ENCODE results near the gene METTL14. TPM values are rescaled to one million over a fixed set of nuclear protein-coding genes. Genes with fewer than 3 reads are reported as not detected.

METTL14 gene
- total RNA-seq, 4 donors from 2014 or later: 8.2 to 31.8 (median 17.3) TPM

- Histone ChIP-seq H3K4me1 (peaks cover 37 to 81% of the 10 kb centered on the region in 2 donors), H3K27me3 (no peaks in the 10 kb centered on the region), H3K36me3 (peaks cover 0 to 13% of the 10 kb centered on the region in 2 donors), H3K9me3 (no peaks in the 10 kb centered on the region), H3K4me3 (no peak overlapping the region), H3K27ac (peak overlapping the region in 1 of 4 donors; percentile 7)
- in situ Hi-C loops (cut with MboI; ENCODE audit: low sequenced_read_pairs in 4 of 4) (loop anchor here in 3 of 4 donors (10.0 to 25.0 kb wide), 2 partner anchors 214 to 527 kb away; no protein-coding TSS in a partner anchor), intact Hi-C loops (cut with DNase I; ENCODE audit: low total_unique reads) (no loop called here)
- ATAC-seq (no peak), DNase-seq (no peak)
- TF ChIP-seq CTCF (IDR thresholded peaks at IDR 0.05 in 4 of 5, conservative IDR thresholded peaks at IDR 0.05 in 1 of 5): no peak
Observed at GRCh38 chr4:118760493-118760892, 75.3 kb downstream of the METTL14 start.

GRCh38 chr4:118761397-118762016 is 76.3 kb downstream of the METTL14 start:
- Histone ChIP-seq H3K9me3 (no peaks in the 10 kb centered on the region), H3K27ac (peak overlapping the region; percentile 17 to 53 (median 34)), H3K27me3 (no peaks in the 10 kb centered on the region), H3K36me3 (peaks cover 0 to 13% of the 10 kb centered on the region in 2 donors), H3K4me1 (peaks cover 44 to 82% of the 10 kb centered on the region in 2 donors), H3K4me3 (no peak overlapping the region)
- intact Hi-C loops (cut with DNase I; ENCODE audit: low total_unique reads) (no loop called here), in situ Hi-C loops (cut with MboI; ENCODE audit: low sequenced_read_pairs in 4 of 4) (loop anchor here in 3 of 4 donors (10.0 to 25.0 kb wide), 2 partner anchors 213 to 526 kb away; no protein-coding TSS in a partner anchor)
- DNase-seq (no peak), ATAC-seq (no peak)
- TF ChIP-seq CTCF (IDR thresholded peaks at IDR 0.05 in 4 of 5, conservative IDR thresholded peaks at IDR 0.05 in 1 of 5) (no peak), POLR2A (IDR thresholded peaks at IDR 0.05) (no peak)

GRCh38 chr4:118762155-118762554 is 77.0 kb downstream of the METTL14 start:
- in situ Hi-C loops (cut with MboI; ENCODE audit: low sequenced_read_pairs in 4 of 4): loop anchor here in 3 of 4 donors (10.0 to 25.0 kb wide), 2 partner anchors 213 to 525 kb away; no protein-coding TSS in a partner anchor
- DNase-seq: no peak
- H3K27me3 ChIP-seq: no peaks in the 10 kb centered on the region
- no peak for ATAC-seq
- H3K4me3 ChIP-seq: no peak overlapping the region
- TF ChIP-seq POLR2A (IDR thresholded peaks at IDR 0.05) (no peak), CTCF (IDR thresholded peaks at IDR 0.05 in 4 of 5, conservative IDR thresholded peaks at IDR 0.05 in 1 of 5) (no peak)
- H3K9me3 ChIP-seq: no peaks in the 10 kb centered on the region
- peak overlapping the region in 3 of 4 donors; percentile 33 to 53 (median 34) for H3K27ac ChIP-seq
- peaks cover 0 to 13% of the 10 kb centered on the region in 2 donors for H3K36me3 ChIP-seq
- intact Hi-C loops (cut with DNase I; ENCODE audit: low total_unique reads): no loop called here
- H3K4me1 ChIP-seq: peaks cover 44 to 76% of the 10 kb centered on the region in 2 donors

DNA sequence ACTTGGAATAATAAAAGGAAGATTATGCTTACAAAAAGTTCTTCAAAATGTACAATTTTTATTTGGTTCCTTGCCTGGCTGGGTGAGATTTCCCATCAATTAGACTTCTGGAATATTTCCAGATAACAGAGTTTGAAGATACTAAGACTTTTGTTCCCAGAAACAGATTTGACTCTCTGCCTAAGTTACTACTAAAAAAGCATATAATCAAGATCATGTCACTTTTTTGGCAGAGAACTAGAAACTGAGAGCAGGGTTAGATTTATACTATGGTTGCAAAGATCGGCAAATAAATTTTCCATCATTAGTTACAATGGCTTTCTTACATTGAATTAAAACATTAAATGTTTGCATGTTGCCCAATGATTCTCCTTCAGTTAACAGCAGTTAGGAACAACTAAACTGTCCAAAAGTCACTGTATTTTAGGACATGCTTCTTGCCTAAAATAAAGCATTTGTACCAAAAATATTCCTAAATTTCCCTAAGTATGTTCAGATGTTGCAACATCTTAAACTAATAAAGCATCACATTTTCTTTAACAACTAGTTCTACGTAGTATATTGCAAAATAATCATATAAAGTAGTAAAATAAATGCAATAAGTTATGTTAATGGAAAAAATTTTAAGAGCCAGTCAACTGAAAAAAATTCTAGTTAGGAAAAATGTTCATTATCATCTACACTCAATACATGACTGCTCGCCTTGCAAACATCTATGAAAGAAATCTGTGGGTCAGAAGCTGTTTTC is 77.7 kb downstream of the METTL14 start:
- intact Hi-C loops (cut with DNase I; ENCODE audit: low total_unique reads): no loop called here
- Histone ChIP-seq H3K27ac (peak overlapping the region in 3 of 4 donors; percentile 53 to 74 (median 61)), H3K4me3 (no peak overlapping the region), H3K4me1 (peaks cover 37 to 69% of the 10 kb centered on the region in 2 donors), H3K9me3 (no peaks in the 10 kb centered on the region), H3K36me3 (peaks cover 0 to 13% of the 10 kb centered on the region in 2 donors), H3K27me3 (no peaks in the 10 kb centered on the region)
- ATAC-seq: no peak
- in situ Hi-C loops (cut with MboI; ENCODE audit: low sequenced_read_pairs in 4 of 4): loop anchor here in 3 of 4 donors (10.0 to 25.0 kb wide), 2 partner anchors 212 to 524 kb away; no protein-coding TSS in a partner anchor
- no peak for DNase-seq
- TF ChIP-seq CTCF (IDR thresholded peaks at IDR 0.05 in 4 of 5, conservative IDR thresholded peaks at IDR 0.05 in 1 of 5): no peak
- no peak for TF ChIP-seq POLR2A (IDR thresholded peaks at IDR 0.05)

Other genes with a start within 250 kb of the METTL14 start
- 10 to 100 TPM in 3 of 4 donors, 1 to 10 TPM in 1; 8.9 to 16.2 (median 10.4) TPM for gene SEC24D, start 150.7 kb downstream of the METTL14 start, total RNA-seq
- 1,000 to 10,000 TPM in 3 of 4 donors, 100 to 1,000 TPM in 1; 998 to 4,186 (median 1,764) TPM for gene SYNPO2, start 203.5 kb downstream of the METTL14 start, total RNA-seq